AG20443 (cell line): Measurements from ENCODE around the gene MAGI1.
"Not testable (repeated sequence)": the region's sequence is repeated elsewhere in the genome, so short reads cannot be mapped to it uniquely, and the experiment has no call there.

ENCODE experiments used
- DNase-seq: peaks from one replicate; pipeline ENCODE4 v3.0.0; 2012; ENCODE audit warnings: low spot score, mixed read lengths

MAGI1 gene

DNA sequence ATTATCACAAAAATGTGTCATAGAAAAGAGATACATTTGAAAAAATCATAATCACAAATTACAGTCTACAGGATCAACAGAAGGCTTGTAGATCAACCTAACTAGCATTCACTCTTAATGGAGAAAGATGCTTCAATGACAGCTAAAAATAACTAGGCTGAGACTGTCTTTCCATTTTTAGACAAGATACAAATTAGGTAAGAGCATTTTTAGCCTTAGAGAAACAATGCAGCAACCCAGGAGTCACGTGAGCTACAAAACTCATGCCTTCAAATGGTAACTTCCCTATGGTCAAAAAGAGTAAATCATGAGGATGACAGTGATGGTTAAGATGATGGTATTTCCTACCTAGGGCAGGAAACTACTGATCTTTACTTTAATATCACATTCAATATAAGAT, 415.4 kb downstream of the MAGI1 start:
- DNase-seq: no peak

DNA sequence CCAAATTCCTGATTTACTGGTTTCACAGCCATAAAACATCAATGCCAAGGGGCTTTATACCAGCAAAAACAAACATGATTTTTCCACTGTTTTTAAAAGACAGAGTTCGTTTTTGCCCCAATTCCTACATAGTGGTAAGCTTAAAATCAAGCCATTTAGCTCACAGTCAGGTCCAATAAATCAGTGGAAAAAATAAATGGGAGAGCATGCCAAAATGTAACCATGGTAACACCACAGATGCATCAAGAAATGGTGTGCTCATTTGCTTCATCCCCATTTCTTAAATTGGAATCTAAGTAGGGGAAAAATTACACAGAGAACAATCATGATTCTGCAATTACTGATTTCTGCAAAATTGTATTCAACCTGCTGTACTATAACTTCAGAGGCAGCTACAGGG, 418.8 kb downstream of the MAGI1 start:
- no peak for DNase-seq

DNA sequence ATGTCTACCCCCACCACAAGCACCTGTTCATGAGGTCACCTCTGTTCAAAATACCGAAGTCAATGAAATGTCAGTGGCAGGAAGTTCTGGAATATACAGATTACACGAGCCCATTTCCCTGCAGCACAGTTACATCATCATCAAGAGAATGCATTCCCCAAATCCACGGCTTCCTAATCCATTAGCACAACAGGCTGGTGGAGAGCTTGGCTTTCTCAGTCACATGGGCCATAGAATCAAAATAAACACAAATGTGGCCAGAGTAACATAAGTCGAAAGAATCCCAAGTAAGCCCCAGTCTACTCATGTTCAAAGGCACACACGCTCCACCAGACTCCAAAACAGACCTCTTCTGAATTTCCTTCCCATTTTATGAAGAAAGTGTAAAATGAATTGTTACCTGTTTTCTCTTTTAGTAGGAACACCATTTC, 419.3 kb downstream of the MAGI1 start:
- DNase-seq: no peak

DNA sequence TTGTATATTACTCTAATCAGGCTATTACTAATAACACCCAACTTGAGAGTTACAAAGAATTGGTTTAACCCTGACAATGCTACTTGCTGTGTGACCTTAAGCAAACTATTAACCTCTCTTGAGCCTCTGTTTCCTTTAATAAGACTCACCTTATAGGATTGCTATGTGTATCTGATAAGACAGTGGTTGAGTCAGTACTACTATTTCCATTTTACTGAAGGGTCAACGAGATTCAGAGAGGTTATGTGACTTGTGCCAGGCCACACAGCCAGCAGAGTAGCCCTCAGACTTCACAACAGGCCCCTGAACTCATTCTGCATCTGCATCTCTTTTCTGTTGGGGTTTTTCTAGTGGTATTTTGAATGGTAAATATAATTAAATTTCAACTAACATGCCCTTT, 420.1 kb downstream of the MAGI1 start:
- no peak for DNase-seq

DNA sequence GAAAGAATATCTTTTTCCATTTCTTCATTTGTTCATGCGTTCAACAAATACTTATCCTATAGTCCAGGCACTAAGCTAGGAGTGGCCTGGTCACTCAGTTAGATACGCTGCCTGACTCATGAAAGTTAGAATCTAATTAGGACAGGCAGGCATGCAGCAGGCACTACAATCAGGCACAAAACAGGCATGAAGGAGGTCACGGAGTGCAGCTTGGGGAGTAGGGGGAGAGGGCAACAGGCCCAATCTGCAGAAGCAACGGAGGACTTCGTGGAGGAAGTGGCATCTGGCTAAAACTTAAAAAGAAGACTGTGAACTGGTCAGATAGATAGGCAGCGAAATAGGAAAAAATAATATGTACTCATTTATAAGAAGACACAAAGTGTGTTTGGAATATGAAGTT, 420.9 kb downstream of the MAGI1 start:
- DNase-seq: no peak

DNA sequence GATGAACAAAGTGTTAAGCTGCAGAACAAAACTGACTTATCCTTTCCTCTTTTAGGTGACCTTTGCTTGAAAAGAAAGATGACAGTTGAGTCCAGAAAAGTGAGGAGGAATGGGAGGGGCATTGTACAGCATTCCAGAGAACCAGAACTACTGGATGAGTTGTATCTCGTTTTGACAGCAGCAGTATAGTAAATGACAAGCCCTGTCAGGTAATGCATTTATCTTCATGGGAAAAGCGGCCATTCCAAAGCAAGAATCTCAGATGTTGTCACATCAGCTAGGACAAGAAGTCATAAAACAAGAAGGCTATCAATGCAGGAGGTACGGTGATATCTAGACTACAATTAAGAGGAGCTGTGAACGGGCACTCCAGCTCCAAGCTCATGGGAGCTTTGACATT, 421.5 kb downstream of the MAGI1 start:
- DNase-seq: no peak

DNA sequence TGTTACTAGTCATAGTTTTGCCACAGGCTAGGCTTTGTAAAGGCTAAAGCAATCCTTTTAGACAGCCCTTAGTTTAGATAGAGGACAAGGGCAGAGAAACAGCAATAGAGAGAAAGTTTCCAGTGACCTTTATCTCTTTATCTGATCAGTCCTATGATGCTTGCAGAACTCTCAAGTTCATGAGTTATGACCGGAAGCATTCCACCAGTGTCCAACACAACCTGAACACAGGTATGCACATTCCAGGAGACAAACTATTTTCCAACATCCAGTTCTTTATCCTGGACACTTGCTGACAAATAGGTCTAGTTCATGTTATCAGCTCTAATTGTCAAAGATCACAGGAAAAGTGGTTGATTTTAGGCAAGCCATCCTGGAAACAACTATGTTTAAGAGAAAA, 422.2 kb downstream of the MAGI1 start:
- no peak for DNase-seq

DNA sequence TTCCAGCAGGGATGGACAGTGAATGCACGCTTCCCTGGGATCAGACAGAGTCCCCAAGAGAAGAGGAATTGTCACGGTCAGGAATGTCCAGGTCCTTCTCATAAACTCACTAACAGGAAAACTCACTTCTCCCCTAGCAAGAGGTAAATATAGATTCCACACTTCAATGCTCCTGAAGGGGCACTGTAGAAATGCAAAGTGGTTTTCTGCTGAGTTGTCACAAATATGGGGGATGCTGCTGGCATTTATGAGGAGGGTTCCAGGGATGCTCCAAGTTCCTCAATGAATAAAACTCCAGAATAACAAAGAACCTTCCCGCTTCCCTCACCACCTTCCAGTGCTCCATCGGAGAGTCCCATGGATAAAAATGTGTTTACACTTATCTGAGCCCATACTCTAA, 423.4 kb downstream of the MAGI1 start:
- no peak for DNase-seq

DNA sequence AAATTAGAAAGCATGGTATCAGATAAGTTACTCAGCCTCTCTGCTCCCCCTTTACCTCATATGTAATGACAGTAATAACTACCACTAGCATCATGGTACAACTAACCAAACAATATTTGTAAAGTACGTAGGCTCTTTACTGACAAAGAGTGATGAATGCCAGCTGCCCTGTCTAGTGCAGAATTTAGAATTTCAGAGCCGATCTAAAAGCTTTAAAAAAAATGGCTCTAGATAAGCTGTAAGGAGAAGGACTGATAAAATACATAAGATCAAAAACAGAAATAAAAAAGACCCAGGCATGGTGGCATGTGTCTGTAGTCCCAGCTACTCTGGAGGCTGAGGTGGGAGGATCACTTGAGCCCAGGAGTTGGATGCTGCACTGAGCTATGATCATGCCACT, 424.1 kb downstream of the MAGI1 start:
- DNase-seq: no peak

DNA sequence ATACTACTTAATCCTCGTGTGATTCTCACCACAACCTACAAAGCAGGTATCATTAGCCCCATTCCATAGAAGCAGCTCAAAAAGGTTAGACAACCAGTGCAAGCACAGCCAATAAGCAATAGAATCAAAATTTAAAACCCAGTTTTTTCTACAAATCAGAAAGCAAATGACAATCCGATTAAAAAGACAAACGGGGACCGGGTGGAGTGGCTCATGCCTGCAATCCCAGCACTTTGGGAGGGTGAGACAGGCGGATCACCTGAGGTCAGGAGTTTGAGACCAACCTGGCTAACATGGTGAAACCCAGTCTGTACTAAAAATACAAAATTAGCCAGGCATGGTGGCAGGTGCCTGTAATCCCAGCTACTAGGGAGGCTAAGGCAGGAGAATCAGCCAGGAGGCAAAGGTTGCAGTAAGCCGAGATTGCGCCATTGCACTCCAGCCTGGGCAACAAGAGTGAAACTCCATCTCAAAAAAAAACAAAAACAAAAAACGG, 430.7 kb downstream of the MAGI1 start:
- DNase-seq: not testable (repeated sequence)

DNA sequence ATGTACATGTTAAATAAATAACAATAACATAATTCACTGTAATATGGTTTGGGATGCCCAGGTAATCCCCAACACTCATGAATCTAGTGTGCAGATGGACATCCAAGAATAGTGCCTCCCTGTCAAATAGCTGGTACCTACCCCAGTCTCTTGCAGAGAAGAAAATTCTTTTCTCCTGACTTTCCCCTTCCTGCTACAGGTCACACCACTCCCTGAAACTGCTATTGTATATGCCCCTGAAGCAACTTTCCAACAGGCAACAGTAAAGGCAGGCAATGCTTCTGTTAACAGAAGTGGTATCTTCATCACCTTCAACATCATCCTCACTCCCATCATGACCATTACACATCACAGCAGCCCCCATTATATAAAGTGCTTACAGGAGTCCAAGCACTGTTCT, 431.6 kb downstream of the MAGI1 start:
- DNase-seq: no peak

DNA sequence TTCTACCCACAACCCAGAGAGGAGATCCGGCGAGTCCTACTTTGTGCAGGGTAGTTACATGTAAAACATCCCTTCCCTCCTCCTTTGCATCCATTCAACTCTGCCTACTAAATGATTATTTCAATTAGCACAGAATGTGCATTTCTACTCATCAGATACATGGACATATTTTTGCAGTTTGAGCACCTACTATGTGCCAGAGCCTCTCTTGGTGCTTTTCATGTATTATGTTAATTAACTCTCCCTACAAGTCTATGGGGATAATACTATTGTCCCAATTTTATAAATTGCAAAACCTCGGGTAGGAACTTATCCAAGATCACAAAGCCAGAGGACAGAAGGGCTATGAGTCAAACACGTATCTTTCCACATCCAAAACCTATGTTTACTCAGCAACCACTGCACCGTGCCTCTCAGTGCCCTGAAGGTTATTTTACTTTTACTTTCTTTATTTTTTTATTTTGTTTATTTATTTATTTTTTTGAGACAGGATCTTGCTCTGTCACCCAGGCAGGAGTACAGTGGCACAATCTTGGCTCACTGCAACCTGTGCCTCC, 432.8 kb downstream of the MAGI1 start:
- DNase-seq: peak; percentile 48

DNA sequence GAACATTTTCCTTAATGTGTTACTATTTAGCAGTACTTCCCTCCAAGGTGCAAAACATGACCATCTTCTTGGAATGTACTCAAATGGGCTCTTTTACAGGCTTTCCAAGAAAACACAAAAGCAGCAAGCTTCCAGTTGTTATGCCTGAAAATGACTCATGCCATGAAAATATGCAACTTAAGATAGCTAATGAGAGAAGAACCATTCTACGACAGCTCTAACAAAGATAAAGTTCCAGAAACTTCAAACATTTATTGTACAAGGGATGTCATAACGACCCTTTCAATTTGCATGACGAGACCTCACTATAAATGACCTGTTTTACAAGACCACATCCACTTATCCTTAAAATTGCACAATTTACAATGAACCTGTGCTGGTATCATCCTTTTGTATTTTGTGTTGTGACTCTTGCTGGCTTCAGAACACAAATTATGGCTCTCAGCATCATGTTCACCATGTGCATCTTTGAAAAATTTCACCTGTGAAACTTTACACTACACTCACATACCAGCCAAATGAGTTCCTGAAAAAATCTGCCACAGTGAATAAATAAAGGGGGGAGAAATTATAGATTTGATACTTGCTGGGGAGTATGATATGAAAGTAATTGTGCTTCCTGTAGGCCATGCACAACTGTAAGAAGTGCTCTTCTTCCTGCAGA, 433.7 kb downstream of the MAGI1 start:
- DNase-seq: peak; percentile 71

DNA sequence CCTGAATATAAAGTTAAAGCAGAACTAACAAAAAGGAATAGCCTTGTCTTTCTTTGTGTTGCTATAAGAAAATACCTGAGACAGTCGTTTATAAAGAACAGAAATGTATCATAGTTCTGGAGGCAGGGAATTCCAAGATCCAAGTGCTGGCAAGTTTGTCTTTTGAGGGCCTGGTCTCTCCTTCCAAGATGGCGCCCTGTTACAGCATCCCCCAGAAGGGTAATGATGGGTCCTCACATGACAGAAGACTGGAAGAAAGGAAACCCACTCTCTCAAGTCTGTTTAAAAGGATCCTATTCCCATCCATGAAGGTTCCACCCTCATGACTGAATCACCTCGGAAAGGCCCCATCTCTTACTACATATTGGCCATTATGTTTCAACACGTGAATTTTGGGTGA, 435.1 kb downstream of the MAGI1 start:
- no peak for DNase-seq

DNA sequence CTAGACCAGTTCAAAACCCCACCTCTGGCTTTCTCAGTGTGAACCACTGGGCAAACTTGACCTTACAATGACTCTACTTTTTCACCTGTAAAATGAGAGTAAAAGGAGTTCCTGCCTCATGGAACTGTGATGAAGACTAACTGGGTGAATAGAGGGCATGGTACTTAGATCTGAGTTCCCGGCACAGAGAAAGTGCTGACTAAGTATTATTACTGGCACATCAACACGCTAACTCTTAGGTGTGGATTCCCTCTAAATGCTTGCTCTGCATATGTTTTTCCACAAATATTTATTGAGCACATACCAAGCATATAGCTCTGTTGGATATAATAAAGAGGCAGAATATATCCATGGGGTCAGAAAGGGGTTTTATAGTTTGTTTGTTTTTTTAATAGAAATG, 437.8 kb downstream of the MAGI1 start:
- DNase-seq: no peak

DNA sequence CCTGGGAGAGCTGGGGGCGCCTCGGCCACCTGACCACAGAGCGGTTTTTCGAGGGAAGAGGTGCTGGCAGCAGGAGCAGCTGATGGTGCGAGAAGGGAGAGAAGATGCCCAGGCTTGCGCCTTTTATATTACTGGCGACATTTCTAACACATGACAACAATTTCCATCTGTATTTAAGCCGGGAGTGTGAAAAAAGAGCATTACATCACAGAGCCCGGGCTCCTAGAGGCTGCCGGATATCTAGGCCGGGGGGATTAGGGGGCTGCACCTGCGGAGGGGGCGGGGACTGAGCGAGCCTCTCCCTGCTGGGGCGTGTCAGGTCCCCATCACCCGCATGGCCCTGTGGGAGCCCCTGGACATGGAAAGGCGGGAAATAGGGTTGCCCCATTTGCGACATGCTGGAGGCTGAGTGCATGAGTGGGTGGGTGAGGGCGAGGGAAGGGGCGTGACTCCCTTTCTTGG, 440.7 kb downstream of the MAGI1 start:
- DNase-seq: peak; percentile 13

DNA sequence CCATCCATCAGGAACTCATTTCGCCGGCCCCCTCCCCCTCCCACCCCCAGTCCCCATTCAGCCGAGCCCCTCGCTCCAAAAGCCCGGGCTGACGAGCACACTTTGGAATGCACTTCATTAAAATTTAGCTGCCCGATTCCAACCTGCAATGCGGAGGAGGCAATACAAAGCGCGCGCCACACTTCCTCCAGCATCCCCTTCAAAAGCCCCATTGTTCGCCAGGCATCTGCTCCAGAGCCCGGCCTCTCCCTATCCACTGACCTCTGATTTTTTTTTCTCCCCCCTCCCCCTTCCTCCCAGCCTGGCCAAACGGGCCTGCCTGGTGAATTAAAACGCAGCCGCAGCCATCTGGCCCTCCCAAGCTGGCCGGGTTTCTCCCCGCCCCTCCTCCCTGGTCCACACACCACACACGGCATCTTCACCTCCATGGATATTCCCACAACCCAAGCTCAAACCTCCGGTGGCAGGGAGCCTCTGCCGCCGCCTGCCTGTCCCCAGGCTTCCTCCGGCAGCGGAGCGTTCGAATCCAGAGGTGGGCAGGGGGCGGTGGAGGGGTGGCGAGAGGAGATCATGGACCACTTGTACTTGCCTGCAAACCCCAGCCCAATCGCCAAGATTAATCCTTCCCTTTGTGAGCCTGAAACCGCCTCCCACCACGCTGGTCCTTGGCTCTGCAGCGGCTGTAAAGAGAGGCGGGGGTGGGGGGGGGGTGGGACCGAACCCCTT, 441.3 kb downstream of the MAGI1 start:
- peak; percentile 58 for DNase-seq

DNA sequence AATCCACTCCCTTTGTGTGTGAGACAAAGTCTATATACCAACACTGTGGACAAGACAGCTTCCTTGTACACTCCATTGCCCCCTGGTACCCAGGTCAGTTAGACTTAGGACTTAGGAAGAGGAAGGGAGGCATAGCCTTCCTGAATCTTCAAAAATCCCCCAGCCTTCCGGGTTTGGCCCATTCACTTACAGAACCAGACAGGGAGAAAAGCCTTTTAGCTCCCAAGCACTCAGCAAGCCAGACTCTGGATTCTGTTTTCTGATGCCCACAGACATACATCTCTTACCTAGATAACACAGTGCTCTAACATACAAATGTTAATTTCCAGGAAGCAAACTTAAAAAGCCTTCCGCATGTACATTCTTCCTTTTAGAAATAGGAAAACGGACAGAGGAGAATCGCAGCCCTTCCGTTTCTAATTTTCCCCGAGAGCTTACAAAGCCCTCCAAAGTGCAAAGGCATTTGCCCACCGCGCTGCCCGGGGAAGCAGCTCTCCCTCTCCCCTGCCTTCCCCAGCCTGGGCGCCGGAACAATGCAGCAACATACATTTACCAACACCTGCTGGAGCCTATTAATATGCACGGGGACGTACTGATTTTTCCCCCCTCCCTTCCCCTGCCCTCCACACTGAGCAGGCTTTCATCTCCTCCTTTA, 442.0 kb downstream of the MAGI1 start:
- no peak for DNase-seq

DNA sequence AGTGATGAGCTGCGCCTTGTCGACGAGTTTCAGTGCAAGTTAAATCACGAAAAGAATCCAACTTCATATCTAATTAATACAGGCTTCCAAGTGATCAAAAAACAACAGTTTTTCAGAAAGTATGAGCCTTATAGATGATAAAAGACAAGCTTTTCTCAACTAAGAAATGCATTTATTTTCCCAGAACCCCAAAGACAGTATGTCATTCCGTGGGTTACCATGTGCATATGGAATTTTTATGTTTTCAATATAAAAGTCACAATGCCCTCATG, 442.8 kb downstream of the MAGI1 start:
- DNase-seq: no peak

DNA sequence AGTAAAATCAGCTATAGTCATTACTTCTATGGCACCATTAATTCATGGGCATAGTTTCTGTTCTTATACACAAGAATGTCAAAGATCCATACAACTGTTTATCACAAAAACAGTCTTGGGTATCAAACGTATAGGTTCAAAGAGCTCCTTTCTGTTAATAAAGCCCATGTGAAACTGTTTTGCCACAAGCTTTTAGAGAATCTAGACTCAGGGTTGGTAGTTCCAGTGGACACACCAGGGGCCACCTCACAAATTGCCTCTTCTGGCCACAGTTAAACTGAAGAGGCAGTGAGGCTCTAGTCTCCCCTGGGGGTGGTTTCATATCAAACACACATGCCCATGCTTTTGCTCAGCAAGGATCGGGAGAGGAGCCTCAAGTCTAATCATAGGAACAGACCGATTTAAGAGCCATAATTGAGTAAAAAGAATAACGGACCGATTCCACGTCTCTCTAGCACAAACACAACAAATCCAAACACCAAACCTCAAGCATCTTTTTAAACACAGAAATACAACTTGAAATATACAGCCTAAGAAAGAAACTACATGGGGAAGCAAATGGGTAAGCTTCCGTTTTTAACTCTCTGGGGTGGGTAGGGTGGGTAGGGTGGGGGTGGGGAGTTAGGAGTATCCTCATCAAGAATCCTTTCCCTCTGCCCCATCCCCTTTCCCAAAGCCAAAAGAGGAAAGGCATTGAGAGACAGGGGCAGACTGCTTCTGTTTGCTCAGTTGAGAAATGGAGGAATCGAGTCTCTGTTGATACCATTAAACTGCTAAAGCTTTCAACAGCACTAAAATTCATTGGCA, 443.3 kb downstream of the MAGI1 start:
- DNase-seq: no peak

DNA sequence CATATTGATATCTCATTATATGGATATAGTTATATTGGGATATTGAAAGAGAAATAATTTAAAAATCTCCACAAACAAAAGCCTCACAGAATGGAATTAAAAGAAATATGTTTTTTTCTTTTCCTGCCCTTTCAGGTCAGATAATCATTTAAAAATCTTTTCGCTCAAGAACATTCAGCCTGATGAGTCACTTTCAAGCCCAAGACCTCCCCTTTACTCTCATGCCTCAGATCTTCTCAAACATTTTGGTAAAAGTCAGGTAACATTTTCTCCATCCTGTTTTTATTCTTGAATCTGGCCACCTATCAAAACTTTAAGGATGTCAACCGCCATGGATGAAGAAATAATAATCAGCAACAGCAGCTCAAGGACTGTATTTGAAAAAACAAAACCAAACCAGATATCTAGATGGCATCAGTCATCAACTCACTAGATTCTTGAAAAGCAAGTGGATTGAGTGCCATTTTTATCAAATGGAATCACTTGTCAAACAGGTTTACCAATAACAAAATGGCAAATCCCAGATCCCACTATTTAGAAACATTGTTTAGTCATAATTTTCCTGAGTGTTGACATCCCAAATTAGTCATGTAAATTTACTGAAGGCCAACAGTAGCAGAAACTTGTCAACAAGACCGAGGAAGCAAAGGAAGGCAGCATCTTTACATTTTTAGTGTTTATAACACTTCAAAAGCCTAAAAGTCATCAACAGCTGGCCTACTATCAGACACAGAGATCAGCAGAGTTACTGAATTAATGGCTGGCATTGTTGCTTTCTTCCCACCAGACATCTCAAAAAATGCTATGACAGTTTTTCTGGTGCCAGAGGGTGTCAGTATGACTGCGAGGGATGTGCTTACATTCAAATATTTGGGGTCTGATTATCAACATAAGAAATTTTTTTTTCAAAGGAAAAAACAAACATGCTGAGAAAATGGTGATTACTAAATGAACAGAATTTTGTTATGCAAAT, 444.7 kb downstream of the MAGI1 start:
- DNase-seq: no peak
